ENCODE data around the gene SPEN.
"Not testable (repeated sequence)": the region's sequence is repeated elsewhere in the genome, so short reads cannot be mapped to it uniquely, and the experiment has no call there.

Gene SPEN

GRCh38 chr1:15858069-15858670, 10.7 kb downstream of the SPEN start:
- DNase-seq (ENCODE audit: low spot score): no peak

DNA sequence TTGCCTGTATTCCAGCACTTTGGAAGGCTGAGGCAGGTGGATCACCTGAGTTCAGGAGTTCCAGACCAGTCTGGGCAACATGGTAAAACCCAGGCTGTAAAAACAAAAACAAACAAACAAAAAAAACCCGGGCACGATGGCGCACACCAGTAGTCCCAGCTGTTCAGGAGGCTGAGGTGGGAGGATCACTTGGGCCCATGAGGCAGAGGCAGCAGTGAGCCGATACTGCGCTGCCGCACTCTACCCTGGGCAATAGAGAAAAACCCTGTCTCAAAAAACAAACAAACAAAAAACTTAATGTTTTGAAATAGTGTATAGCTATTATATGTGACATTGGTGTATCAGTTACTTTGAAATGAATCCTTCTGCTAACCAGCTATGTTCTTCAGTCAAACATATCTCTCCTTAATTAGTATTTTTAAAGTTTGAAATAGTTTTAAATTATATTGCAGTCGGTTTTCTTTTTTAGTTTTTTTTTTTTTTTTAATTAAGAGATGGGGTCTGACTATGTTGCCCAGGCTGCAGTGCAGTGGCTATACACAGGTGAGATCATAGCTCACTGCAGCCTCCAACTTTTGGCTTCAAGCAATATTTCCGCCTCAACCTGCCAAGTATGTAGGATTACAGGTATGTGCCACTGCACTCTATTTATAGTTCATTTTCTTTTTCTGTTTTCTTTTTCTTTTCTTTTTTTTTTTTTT, 11.3 kb downstream of the SPEN start:
- DNase-seq (ENCODE audit: low spot score): no peak

DNA sequence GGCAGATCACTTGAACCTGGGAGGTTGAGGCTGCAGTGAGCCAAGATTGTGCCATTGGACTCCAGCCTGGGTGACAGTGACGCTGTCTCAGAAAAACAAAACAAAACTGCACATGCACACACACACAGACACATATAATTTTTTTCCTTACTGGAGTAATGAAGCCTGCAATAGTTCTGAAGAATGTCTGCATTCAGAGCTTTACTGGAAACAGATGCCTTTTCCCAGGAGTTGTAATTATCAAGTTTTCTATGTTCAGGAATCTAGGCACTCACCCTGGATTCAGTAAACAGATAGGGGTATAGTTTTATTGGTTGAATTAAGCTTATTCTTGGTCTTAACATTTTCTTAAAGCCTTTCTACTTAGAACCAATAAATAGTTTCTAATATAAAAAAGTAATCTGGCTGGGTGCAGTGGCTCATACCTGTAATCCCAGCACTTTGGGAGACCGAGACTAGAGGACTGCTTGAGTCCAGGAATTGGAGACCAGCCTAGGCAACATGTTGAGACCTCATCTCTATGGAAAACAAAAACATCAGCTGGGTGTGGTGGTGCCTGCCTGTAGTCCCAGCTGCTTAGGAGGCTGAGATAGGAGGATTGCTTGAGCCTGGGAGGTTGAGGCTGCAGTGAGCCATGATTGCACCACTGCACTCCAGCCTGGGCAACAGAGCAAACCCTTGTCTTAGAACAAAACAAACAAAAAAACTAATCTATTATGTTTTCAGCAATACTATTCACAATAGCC, 15.8 kb downstream of the SPEN start:
- no peak for DNase-seq (ENCODE audit: low spot score)

- DNase-seq (ENCODE audit: low spot score): no peak
These were observed 19.3 kb downstream of the SPEN start for GRCh38 chr1:15866721-15867201.

DNA sequence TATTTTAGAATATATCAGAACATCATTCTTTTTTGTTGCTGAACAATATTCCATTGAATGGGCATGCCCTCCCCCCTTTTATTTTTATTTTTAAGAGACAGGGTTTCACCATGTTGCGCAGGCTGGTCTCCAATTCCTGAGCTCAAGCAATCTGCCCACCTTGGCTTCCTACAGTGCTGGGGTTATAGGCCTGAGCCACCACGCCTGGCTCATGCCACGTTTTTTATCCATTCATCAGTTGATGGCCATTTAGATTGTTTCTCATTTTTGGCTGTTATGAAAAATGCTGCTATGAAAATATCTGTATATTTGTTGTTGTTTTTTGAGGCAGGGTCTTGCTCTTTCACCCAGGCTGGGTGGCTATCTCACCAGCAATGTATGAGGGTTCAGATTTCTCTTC, 19.8 kb downstream of the SPEN start:
- no peak for DNase-seq (ENCODE audit: low spot score)

DNA sequence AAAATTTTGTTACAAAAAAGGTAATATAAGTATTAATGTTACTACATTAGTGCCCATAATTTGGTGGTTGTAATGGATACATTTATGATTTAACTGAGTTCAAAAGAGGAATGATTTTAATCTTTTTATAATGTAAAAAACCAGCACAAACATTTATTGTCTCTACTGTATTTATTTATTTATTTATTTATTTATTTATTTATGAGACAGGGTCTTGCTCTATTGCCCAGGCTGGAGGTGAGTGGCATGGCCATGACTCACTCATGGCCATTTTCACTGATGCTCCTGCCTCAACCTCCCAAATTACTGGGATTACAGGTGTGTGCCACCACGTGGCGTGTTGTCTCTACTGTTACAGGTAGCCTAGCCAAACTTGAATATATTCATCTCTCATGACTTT, 21.9 kb downstream of the SPEN start:
- no peak for DNase-seq (ENCODE audit: low spot score)

DNA sequence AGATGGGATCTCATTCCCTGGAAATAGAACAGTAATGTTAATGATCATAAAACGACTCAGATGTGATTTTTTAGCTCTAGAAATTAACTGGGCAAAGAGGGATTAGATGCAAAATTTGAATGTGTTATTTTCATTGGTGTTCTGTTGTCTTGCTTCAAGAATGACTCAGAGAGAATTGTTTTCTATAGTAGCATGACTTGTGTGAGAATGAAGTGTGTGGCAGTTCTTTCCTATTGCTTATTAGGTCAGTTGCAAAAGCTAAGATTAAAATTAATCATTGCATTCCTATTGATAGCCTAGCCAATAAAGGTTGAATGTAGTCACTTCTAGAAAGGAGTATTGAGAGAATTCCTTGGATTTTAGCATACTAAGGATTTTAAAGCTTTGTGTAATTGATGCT, 22.9 kb downstream of the SPEN start:
- DNase-seq (ENCODE audit: low spot score): no peak

- DNase-seq (ENCODE audit: low spot score): no peak
These were observed 27.0 kb downstream of the SPEN start for GRCh38 chr1:15874471-15874870.

DNA sequence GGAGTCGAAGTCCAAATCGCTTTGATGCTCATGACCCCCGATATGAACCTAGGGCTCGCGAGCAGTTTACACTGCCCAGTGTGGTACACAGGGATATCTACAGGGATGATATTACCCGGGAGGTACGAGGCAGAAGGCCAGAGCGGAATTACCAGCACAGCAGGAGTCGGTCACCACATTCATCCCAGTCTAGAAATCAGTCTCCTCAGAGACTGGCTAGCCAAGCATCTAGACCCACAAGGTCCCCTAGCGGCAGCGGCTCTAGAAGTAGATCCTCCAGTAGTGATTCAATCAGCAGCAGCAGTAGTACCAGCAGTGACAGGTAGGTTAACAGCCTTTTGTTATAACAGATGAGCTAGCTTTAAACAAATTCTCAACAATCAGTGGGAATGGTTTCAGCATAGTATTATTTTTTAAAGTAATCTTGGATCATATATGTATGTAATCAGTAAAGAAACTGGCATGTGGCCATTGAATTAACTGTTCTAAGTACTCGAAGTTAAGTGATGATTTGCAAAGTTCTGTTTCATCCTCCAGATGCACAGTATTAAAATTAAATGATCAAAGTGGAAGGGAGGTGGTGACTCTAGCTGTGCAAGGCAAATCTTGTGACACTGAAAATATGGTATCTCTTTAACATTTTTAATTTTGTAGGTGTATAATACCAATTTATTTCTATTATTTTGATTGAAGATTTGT, 29.0 kb downstream of the SPEN start:
- DNase-seq (ENCODE audit: low spot score): no peak

GRCh38 chr1:15881961-15882360, 34.5 kb downstream of the SPEN start:
- no peak for DNase-seq (ENCODE audit: low spot score)

GRCh38 chr1:15882665-15883064, 35.2 kb downstream of the SPEN start:
- no peak for DNase-seq (ENCODE audit: low spot score)

- no peak for DNase-seq (ENCODE audit: low spot score)
These were observed 35.8 kb downstream of the SPEN start for GRCh38 chr1:15883326-15883725.

DNA sequence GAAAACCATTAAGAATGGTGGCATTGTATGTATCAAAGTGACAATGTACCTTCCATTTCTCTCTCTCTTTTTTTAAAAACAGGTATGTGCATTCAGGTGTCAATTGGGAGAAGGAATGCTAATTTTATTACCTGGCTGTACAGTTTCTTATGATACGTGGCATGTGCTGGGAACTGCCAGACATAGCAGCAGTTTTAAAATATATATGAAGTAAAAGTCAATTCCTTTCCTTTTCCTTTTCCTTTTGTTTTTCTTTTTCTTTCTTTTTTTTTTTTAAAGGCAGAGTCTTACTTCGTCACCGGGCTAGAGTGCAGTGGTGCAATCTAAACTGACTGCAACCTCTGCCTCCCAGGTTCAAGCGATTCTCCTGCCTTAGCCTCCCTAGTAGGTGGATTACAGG, 37.0 kb downstream of the SPEN start:
- DNase-seq (ENCODE audit: low spot score): no peak

DNA sequence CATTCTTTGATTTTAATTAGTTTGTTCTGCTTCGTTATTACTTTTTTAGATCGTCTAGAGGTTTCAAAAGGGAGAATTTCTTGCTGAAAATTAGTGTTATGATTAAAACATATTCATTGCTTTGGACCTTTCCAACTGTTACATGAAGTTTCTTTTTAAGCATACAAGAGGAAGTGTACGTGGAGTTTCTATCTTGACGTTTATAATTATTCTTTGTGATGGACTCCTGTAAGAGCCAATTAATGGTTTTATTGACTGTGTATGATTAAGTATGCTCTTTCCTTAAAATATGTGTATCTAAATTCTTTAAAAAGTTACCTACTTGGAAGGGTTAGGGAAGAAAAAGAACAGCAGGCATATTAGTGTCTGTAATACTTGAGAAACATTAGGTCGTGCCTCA, 37.8 kb downstream of the SPEN start:
- DNase-seq (ENCODE audit: low spot score): no peak

DNA sequence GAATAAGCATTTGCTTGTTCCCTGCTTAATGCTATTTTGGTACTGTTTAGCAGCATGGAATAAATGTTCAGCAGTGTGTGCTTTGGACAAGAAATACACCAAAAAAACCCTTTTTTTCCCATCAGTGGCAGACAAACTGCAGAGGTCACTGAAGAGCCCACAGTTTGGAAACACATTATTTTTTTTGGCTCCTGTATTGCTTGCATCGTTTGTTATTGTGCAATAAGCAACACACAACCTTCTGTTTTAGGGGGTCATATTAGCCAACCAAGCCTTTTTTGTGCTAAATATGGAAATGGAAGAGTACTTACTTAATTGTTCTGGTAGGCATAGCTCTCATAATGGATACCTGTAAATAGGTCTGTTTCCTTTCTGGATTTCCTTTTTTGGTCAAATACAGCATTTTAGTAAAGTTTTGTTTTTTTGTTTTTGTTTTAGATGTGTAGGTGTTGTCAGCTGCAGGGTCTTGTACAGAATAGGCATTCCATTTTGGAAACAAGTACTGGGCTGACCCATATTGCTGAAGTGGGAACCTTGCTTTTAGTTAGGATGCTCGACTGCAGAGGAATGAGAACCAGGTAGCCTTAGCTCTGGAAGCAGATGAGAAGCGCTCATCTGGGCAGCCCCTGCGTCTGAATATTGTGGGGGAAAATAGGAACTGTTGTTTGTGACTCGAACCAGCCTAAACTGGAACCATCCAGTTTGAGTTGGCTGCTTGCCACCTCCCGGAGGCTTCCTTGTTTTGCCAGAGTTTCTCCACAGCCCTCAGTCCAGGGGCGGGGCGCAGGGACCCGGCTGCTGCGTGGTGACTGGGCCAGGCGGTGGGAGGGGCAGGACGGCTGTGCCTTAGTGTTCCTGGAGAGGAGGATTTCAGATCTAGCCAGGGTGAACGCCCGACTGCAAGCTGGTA, 38.4 kb downstream of the SPEN start:
- peak; percentile 65 for DNase-seq (ENCODE audit: low spot score)

DNA sequence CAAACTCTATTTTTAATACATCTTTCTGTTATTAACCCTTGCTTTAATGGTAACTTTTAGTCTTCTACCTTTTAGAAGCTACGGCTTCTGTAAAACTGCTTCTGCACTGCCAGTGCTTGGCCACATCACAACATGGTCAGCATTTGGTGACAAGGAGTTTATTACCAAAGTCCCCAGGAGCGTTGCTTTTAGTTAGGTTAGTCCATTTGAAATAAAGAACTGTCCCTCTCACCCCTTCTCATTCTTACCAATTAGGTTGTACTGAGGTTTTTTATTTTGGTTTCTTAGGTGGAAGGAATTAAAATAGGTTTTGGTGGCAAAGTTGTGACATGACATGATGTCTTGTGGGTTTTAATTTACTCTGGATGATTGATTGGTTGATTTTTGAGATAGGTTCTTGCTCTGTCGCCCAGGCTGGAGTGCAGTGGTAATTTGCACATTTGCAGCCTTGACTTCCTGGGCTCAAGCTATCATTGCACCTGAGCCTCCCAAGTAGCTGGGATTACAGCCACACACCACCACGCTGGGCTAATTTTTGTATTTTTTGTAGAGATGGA, 39.2 kb downstream of the SPEN start:
- DNase-seq (ENCODE audit: low spot score): no peak

DNA sequence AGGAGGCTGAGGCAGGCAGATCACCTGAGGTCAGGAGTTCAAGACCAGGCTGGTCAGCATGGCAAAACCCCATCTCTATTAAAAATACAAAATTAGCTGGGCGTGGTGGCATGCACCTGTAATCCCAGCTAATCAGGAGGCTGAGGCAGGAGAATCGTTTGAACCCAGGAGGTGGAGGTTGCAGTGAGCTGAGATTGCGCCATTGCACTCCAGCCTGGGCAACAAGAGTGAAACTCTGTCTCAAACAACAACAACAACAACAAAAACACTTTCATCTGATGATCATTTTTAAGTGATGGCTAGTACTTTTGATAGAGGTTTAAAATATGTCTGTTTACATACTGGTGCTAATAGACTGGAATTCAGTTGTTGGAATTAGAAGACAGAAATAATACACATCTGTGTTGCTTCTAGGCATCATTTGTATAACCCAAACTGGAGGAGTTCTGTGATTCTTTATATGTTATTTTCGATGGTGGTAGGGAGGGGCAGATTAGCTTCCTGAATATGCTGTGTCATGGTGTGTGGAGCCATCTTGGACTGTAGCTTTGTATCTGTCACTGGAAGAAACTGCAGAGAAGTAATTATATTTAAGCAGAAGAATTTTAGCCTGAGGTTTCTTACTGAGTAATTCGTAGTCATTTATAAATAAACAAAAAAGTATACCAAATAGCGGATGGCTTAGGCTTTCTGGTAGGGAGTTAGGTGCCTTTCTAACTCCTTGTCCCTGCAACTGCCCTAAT, 45.5 kb downstream of the SPEN start:
- DNase-seq (ENCODE audit: low spot score): not testable (repeated sequence)

GRCh38 chr1:15895233-15895632, 47.7 kb downstream of the SPEN start:
- no peak for DNase-seq (ENCODE audit: low spot score)

DNA sequence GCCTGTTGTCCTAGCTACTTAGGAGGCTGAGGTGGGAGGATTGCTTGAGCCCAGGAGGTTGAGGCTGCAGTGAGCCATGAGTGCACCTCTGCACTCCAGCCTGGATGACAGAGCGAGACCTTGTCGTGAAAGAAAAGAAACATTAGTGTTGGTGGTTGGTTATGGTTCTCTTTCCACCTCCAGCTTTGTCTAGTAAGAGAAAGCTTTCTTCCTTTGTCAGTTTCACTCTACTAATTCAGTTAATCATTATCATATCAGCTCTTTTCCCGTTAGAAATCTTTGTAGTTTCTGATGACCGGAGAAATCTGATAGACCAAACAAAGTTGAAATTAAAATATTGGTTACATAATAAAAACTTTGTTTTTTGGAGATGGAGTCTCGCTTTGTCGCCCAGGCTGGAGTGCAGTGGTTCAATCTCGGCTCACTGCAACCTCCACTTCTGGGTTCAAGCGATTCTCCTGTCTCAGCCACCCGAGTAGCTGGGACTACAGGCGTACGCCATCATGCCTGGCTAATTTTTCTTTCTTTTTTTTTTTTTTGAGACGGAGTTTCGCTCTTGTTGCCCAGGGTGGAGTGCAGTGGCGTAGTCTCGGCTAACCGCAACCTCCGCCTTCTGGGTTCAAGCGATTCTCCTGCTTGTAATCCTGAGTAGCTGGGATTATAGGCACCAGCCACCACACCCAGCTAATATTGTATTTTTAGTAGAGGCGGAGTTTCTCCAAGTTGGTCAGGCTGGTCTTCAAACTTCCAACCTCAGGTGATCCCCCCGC, 49.5 kb downstream of the SPEN start:
- not testable (repeated sequence) for DNase-seq (ENCODE audit: low spot score)

GRCh38 chr1:15899266-15899665, 51.8 kb downstream of the SPEN start:
- no peak for DNase-seq (ENCODE audit: low spot score)
